ENCODE data around the gene NATD1. TPM values are rescaled to one million over a fixed set of nuclear protein-coding genes. Genes with fewer than 3 reads are reported as not detected.
A peak's percentile ranks its signal among the peaks of the same experiment; 100 is the strongest.

Gene NATD1
- total RNA-seq, 1 donor from 2014 or later = 15.7 TPM

- intact Hi-C loops (cut with DNase I) = no loop called here
- H3K9me3 ChIP-seq = no peaks in the 10 kb centered on the region
- DNase-seq = no peak
- no peaks in the 10 kb centered on the region for H3K27me3 ChIP-seq (ENCODE audit: low read depth)
- no peaks in the 10 kb centered on the region for H3K36me3 ChIP-seq
- H3K27ac ChIP-seq = peak overlapping the region; percentile 95
- ATAC-seq = peak in 1 of 2 donors; percentile 0
- peak overlapping the region; percentile 96 for H3K4me3 ChIP-seq
- no peak for TF ChIP-seq CTCF (IDR thresholded peaks at IDR 0.05)
- peaks cover 52% of the 10 kb centered on the region for H3K4me1 ChIP-seq
Measured at GRCh38 chr17:21283482-21284318, 30.5 kb upstream of the NATD1 start.

- intact Hi-C loops (cut with DNase I) = no loop called here
- Histone ChIP-seq H3K27ac (peak overlapping the region; percentile 95), H3K9me3 (no peaks in the 10 kb centered on the region), H3K36me3 (no peaks in the 10 kb centered on the region), H3K4me1 (peaks cover 50% of the 10 kb centered on the region), H3K27me3 (ENCODE audit: low read depth) (no peaks in the 10 kb centered on the region), H3K4me3 (no peak overlapping the region)
- TF ChIP-seq CTCF (IDR thresholded peaks at IDR 0.05) = no peak
- no peak for DNase-seq
- ATAC-seq = no peak
Measured at GRCh38 chr17:21282850-21283249, 29.6 kb upstream of the NATD1 start.

GRCh38 chr17:21282231-21282630 is 29.0 kb upstream of the NATD1 start:
- DNase-seq = no peak
- Histone ChIP-seq H3K4me1 (peaks cover 45% of the 10 kb centered on the region), H3K27ac (no peak overlapping the region), H3K36me3 (no peaks in the 10 kb centered on the region), H3K4me3 (no peak overlapping the region), H3K9me3 (no peaks in the 10 kb centered on the region), H3K27me3 (ENCODE audit: low read depth) (no peaks in the 10 kb centered on the region)
- intact Hi-C loops (cut with DNase I) = no loop called here
- ATAC-seq = no peak
- no peak for TF ChIP-seq CTCF (IDR thresholded peaks at IDR 0.05)

- no peak overlapping the region for H3K4me3 ChIP-seq
- peak; percentile 65 to 77 for ATAC-seq
- H3K27me3 ChIP-seq (ENCODE audit: low read depth) = no peaks in the 10 kb centered on the region
- intact Hi-C loops (cut with DNase I) = no loop called here
- peak; percentile 93 for DNase-seq
- H3K9me3 ChIP-seq = no peaks in the 10 kb centered on the region
- peaks cover 46% of the 10 kb centered on the region for H3K4me1 ChIP-seq
- H3K36me3 ChIP-seq = no peaks in the 10 kb centered on the region
- peak; percentile 99 for TF ChIP-seq CTCF (IDR thresholded peaks at IDR 0.05)
- no peak overlapping the region for H3K27ac ChIP-seq
Measured at GRCh38 chr17:21280081-21280518, 26.9 kb upstream of the NATD1 start.

- Histone ChIP-seq H3K9me3 (no peaks in the 10 kb centered on the region), H3K27ac (peak overlapping the region; percentile 57)
Measured at GRCh38 chr17:21279582-21279981, 26.4 kb upstream of the NATD1 start.

More at GRCh38 chr17:21279582-21279981, 26.4 kb upstream of the NATD1 start:
- intact Hi-C loops (cut with DNase I) = no loop called here
- Histone ChIP-seq H3K27me3 (ENCODE audit: low read depth) (no peaks in the 10 kb centered on the region), H3K4me1 (peaks cover 49% of the 10 kb centered on the region), H3K36me3 (no peaks in the 10 kb centered on the region), H3K4me3 (no peak overlapping the region)
- DNase-seq = no peak
- ATAC-seq = no peak
- TF ChIP-seq CTCF (IDR thresholded peaks at IDR 0.05) = no peak

Data from lower lobe of right lung (tissue), 2 donors.